Fibroblast of lung (primary cell): ENCODE results near the gene GPX7. TPM values are rescaled to one million over a fixed set of nuclear protein-coding genes. Genes with fewer than 3 reads are reported as not detected.

Source experiments
- DNase-seq, 2 donors: peaks; one replicate each; pipeline versions ENCODE4 v3.0.0 to v3.0.0-alpha.2; 2010; ENCODE audit warnings: low read depth in 2 of 2
- H2AFZ ChIP-seq: 2 replicates; pipeline ENCODE4 v1.5.1; 2012; ENCODE audit warnings: low read length, control low read depth, inconsistent platforms
- H3K27ac ChIP-seq: 2 replicates; pipeline ENCODE4 v1.5.1; 2011; ENCODE audit warnings: low read length, control low read depth; ENCODE audit not compliant: insufficient read depth
- H3K27me3 ChIP-seq: 2 replicates; pipeline ENCODE4 v1.5.1; 2011; ENCODE audit warnings: mild to moderate bottlenecking, low read length; ENCODE audit not compliant: control insufficient read depth, insufficient read depth
- H3K36me3 ChIP-seq: 2 replicates; pipeline ENCODE4 v1.5.1; 2011; ENCODE audit warnings: low read length; ENCODE audit not compliant: control insufficient read depth, insufficient read depth
- H3K4me1 ChIP-seq: 2 replicates; pipeline ENCODE4 v1.5.1; 2011; ENCODE audit warnings: low read length; ENCODE audit not compliant: control insufficient read depth, insufficient read depth; ENCODE audit errors: extremely low read depth
- H3K4me2 ChIP-seq: 2 replicates; pipeline ENCODE4 v1.5.1; 2011; ENCODE audit warnings: low read length, control low read depth; ENCODE audit not compliant: insufficient read depth; ENCODE audit errors: extremely low read depth
- H3K4me3 ChIP-seq, 4 experiments: fragments of 200-600 bp in 1 of 4; sonication (generic) in 1 of 4; replicated peaks in 1 of 4; 2 replicates each; pipeline ENCODE4 v1.5.1; 2011 to 2016; ENCODE audit warnings: low read length in 4 of 4, low read depth in 3 of 4, mild to moderate bottlenecking in 3 of 4, control low read depth in 2 of 4, inconsistent platforms in 1 of 4, mixed read lengths in 1 of 4; ENCODE audit not compliant: insufficient read depth in 1 of 4; ENCODE audit errors: control extremely low read depth in 1 of 4
- H3K79me2 ChIP-seq: 2 replicates; pipeline ENCODE4 v1.5.1; 2012; ENCODE audit warnings: mild to moderate bottlenecking, low read length, inconsistent platforms; ENCODE audit not compliant: control insufficient read depth, insufficient read depth
- H3K9ac ChIP-seq: 2 replicates; pipeline ENCODE4 v1.5.1; 2011; ENCODE audit warnings: mild to moderate bottlenecking, low read length, control low read depth; ENCODE audit not compliant: insufficient read depth
- H3K9me3 ChIP-seq: 2 replicates; pipeline ENCODE4 v1.5.1; 2012; ENCODE audit warnings: low read depth, low read length; ENCODE audit not compliant: control insufficient read depth, insufficient read depth
- H4K20me1 ChIP-seq: 2 replicates; pipeline ENCODE4 v1.5.1; 2011; ENCODE audit warnings: low read length; ENCODE audit not compliant: control insufficient read depth, insufficient read depth; ENCODE audit errors: extremely low read depth
- CTCF ChIP-seq, 2 donors: IDR thresholded peaks in 1 of 2; conservative IDR thresholded peaks in 1 of 2; 1 replicate in 1 of 2; 2 replicates in 1 of 2; pipeline ENCODE4 v1.5.1; 2011 to 2012; ENCODE audit warnings: low read length in 2 of 2, control low read depth in 1 of 2, inconsistent platforms in 1 of 2, low read depth in 1 of 2, mild to moderate bottlenecking in 1 of 2
- EZH2 ChIP-seq: IDR thresholded peaks from 2 replicates; pipeline ENCODE4 v1.5.1; 2012; ENCODE audit warnings: low read length, control low read depth, mild to moderate bottlenecking; ENCODE audit errors: missing control alignments
- polyA plus RNA-seq, 2 donors: library from polyadenylated mRNA; depleted of rRNA in 1 of 2; stranded (reverse) in 1 of 2; unstranded in 1 of 2; fragments of >200 nt; gene quantifications; 2 replicates each; pipeline ENCODE4 v1.2.1, GENCODE V29; 2011 to 2012; ENCODE audit warnings: missing spikeins in 1 of 2
- total RNA-seq: library from RNA; depleted of rRNA; stranded (reverse); fragments of >200 nt; gene quantifications from 2 replicates; pipeline ENCODE4 v1.2.1, GENCODE V29; 2014

GPX7 gene
- total and polyA plus RNA-seq, 2 donors (not counting 1 experiment from before 2014, with no cell fraction given) = 28.9 to 30.6 TPM

DNA sequence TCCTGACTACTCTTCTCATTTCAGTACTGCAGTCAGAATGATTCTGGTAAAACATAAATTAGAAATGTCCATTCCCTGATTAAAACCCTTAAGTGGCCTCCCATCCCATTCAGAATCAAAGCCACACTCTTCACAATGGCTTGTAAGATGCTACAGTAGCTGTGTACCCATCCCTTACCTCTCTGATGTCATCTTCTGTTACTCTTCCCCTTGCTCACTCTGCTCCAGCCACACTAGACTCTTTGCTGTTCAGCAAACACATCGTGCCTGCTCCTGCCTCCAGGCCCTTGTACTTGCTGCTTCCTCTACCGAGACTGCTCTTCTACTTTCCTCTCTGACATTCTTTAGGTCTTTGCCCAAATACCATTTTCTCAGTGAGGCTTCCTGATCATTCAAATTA lies 4.3 kb upstream of the GPX7 start:
- Histone ChIP-seq H3K4me3 (no peak overlapping the region), H3K27ac (no peak overlapping the region), H3K36me3 (no peaks in the 10 kb centered on the region), H3K79me2 (no peaks in the 10 kb centered on the region), H4K20me1 (no peaks in the 10 kb centered on the region), H3K4me1 (peaks cover 6% of the 10 kb centered on the region), H3K9ac (no peak overlapping the region), H2AFZ (no peak overlapping the region), H3K9me3 (no peaks in the 10 kb centered on the region), H3K27me3 (peaks cover under 1% of the 10 kb centered on the region), H3K4me2 (no peak overlapping the region)
- DNase-seq = no peak
- TF ChIP-seq CTCF (conservative IDR thresholded peaks at IDR 0.05 in 1 of 2, IDR thresholded peaks at IDR 0.05 in 1 of 2; ENCODE audit: low read depth in 1 of 2, low read length in 2 of 2) (no peak), EZH2 (no peak)

- no peak overlapping the region for H3K4me3 ChIP-seq
- no peaks in the 10 kb centered on the region for H3K9me3 ChIP-seq
- H3K4me2 ChIP-seq = no peak overlapping the region
- H3K36me3 ChIP-seq = no peaks in the 10 kb centered on the region
- no peaks in the 10 kb centered on the region for H3K27me3 ChIP-seq
- H3K27ac ChIP-seq = no peak overlapping the region
- no peak for DNase-seq
- H4K20me1 ChIP-seq = no peaks in the 10 kb centered on the region
- no peak overlapping the region for H2AFZ ChIP-seq
- TF ChIP-seq EZH2 (no peak), CTCF (conservative IDR thresholded peaks at IDR 0.05 in 1 of 2, IDR thresholded peaks at IDR 0.05 in 1 of 2; ENCODE audit: low read depth in 1 of 2, low read length in 2 of 2) (no peak)
- no peaks in the 10 kb centered on the region for H3K79me2 ChIP-seq
- H3K9ac ChIP-seq = no peak overlapping the region
- peaks cover 6% of the 10 kb centered on the region for H3K4me1 ChIP-seq
These were observed 3.4 kb upstream of the GPX7 start for GRCh38 chr1:52598729-52599128.

DNA sequence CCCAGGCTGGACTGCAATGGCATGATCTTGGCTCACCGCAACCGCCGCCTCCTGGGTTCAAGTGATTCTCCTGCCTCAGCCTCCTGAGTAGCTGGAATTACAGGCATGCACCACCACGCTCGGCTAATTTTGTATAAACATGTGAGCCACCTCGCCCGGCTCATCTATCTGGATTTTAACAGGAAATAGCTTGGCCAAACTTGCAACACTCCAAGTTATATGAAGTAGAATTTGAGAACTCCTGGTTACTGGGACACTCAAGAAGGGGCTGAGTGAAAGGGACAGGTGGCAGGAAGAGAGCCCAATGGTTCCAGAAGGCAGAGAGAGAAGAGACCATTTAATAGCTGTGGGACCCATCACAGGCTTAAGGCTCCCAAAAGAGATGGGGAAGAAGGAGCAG lies 2.9 kb upstream of the GPX7 start:
- Histone ChIP-seq H3K4me2 (no peak overlapping the region), H3K9me3 (no peaks in the 10 kb centered on the region), H3K79me2 (no peaks in the 10 kb centered on the region), H2AFZ (no peak overlapping the region), H3K27me3 (no peaks in the 10 kb centered on the region), H3K27ac (no peak overlapping the region), H3K4me1 (peaks cover 6% of the 10 kb centered on the region), H3K9ac (no peak overlapping the region), H3K4me3 (no peak overlapping the region), H4K20me1 (no peaks in the 10 kb centered on the region), H3K36me3 (no peaks in the 10 kb centered on the region)
- TF ChIP-seq EZH2 (no peak), CTCF (conservative IDR thresholded peaks at IDR 0.05 in 1 of 2, IDR thresholded peaks at IDR 0.05 in 1 of 2; ENCODE audit: low read depth in 1 of 2, low read length in 2 of 2) (no peak)
- no peak for DNase-seq
